Measurements from ENCODE around the gene CELSR2. TPM values are rescaled to one million over a fixed set of nuclear protein-coding genes. Genes with fewer than 3 reads are reported as not detected.
"Not testable (repeated sequence)": the region's sequence is repeated elsewhere in the genome, so short reads cannot be mapped to it uniquely, and the experiment has no call there.

Gene CELSR2
- polyA plus RNA-seq (ENCODE audit: insufficient read length in 4 of 4) = 10 to 100 TPM in 3 of 4 donors, 1 to 10 TPM in 1; 5.8 to 39.7 (median 30.7) TPM

DNA sequence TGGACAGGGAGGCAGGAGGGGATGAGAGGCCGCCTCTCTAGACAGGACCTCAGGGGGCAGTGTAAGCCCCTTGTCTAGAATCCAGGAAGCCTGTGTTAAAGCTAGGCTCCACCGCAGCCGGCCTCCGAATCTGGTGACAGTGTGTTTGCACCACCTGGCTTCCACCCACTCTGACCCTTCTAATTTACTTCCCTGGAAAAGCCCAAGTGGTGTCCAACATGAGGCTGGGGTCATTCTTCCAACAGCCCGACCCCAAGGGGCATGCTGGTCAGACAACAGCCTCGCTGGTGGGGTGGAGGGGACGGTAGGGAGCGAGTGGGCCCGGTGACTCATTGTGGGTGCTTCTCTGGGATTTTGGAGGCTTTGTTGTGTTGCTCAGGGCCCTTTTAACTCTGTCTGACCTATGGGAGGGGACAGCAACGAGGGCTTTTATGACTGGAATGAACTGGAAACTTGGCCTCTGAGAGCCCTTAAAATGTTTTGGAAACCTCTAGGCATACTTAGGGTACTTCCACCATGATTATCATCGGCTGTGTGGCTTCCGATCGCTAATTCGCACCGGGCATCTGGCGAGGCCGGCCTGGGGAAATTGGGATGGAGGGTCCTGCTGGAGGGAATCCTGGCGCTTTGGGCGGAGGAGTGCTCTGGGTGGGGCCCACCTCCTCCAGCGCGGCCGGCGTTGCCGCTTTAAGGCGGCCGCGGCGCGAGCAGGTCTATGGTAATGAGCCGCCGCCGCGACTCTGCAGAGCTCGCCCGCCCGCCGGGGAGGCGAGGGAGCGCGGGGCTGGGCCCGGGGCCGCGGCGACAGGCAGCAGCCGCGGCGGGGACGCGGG is at the start of gene CELSR2:
Gene CELSR2 (plus strand): TSS at position 743 of the 833 bp plus-strand sequence. CDS start 541 bp downstream, outside the sequence.
- DNase-seq (ENCODE audit: low read depth in 4 of 4, low spot score in 3 of 4) = no peak

GRCh38 chr1:109199710-109200109 is 49.6 kb upstream of the CELSR2 start:
- no peak for DNase-seq (ENCODE audit: low read depth in 4 of 4, low spot score in 3 of 4)

- no peak for DNase-seq (ENCODE audit: low read depth in 4 of 4, low spot score in 3 of 4)
Measured at GRCh38 chr1:109201123-109201703, 48.1 kb upstream of the CELSR2 start.

DNA sequence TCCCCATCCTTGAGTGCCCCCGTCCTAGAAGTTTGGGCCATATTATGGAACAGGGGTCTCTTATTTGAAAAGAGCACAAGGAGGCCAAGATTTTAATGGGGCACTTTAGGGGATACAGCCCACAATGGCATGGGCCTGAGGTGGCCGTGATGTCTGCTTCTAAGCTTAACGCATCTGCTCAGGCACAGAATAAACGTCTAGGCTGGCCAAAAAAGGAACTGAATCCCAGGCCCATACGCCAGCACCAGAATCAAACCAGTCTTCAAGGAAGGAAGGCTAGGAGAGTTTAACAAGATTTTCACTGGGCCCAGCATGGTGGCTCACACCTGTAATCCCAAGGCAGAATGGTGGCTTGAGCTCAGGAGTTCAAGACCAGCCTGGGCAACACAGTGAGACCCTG is 44.9 kb upstream of the CELSR2 start:
- no peak for DNase-seq (ENCODE audit: low read depth in 4 of 4, low spot score in 3 of 4)

- no peak for DNase-seq (ENCODE audit: low read depth in 4 of 4, low spot score in 3 of 4)
Measured at GRCh38 chr1:109206339-109206738, 43.0 kb upstream of the CELSR2 start.

DNA sequence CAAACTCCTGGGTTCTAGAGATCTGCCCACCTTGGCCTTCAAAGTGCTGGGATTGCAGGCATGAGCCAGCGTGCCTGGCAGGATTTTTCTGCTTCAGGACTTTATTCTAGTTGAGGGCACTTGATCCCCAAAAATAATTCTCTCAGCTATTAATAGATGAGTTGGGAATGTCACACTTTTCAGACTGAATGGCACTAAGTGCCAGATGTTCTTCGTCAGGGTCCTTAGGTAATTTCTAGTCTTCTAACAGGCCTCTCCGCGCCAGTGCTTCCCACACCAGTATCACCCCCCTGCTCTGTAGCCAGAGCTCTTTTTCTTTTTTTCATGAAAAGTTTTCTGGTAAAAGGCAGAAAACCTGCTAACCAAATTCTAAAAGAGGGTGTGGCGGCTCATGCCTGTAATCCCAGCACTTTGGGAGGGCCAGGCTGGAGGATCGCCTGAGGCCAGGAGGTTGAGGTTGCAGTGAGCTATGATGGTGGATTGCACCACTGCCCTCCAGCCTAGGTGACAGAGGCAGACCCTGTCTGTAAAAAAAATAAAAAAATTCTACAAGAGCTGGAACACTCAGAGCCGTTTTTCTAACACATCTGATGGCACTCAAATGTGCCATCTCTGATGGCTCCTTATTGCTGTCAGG is 41.8 kb upstream of the CELSR2 start:
- no peak for DNase-seq (ENCODE audit: low read depth in 4 of 4, low spot score in 3 of 4)

DNA sequence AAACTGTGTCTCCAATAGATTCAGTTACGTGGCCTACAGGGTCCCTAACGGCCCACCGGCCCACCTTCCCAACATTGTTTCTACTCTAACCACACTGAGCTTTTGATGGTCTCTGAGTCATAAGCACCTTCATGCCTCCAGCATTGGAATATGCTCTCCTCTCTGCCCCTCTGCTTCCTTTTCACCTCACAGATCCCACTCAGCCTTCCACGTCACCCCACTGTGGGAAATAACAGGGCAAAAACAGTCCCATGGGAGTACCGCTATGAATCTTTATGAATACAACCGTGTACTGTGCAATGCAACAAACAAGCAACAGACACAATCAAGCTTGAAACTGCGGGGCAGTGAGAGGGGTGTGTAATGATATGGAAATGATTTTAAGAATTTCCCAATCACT is 40.9 kb upstream of the CELSR2 start:
- no peak for DNase-seq (ENCODE audit: low read depth in 4 of 4, low spot score in 3 of 4)

DNA sequence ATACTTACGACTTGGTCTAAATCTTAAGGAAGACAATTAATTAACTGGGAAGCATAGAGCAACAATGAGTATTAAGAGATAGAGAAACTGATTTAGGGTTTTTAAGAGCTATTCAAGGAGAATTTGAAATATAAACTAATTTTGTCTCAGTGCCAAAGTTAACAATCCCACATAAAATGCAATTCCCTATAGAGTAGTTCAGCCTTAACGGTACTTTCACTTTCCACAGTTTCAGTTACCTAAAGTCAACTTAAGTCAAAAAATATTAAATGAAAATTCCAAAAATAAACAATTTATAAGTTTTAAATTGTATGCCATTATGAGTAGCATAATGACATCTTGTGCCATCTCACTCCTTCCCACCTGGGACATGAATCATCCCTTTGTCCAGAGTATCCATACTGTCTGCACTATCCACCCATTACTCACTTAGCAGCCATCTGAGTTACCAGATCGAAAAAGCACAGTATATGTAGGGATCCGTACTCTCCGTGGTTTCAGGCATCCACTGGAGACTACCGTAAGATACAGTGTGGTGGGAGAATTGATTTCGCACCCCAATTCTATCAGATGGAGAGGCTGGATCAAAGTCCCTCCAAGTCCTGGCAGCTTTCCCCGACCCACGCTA is 40.4 kb upstream of the CELSR2 start:
- no peak for DNase-seq (ENCODE audit: low read depth in 4 of 4, low spot score in 3 of 4)

DNA sequence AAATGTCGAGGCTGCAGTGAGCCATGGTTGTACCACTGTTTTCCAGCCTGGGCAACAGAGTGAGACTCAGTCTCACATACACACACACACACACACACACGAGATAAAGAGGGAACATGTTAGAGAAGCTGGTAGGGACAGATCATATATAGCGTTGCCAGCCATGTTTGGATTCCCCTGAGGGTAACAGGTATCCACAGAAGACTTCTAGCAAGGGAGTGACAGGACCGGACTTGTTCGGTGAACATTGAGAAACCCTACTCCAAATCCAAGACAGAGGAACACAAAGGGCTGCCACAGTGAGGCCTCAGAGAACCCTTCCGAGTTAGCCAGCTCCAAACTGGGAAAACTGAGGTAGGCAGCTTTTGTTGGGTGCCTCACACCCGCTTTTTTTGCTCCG is 39.3 kb upstream of the CELSR2 start:
- DNase-seq (ENCODE audit: low read depth in 4 of 4, low spot score in 3 of 4) = no peak

GRCh38 chr1:109213345-109213823 is 36.0 kb upstream of the CELSR2 start:
- DNase-seq (ENCODE audit: low read depth in 4 of 4, low spot score in 3 of 4) = no peak

DNA sequence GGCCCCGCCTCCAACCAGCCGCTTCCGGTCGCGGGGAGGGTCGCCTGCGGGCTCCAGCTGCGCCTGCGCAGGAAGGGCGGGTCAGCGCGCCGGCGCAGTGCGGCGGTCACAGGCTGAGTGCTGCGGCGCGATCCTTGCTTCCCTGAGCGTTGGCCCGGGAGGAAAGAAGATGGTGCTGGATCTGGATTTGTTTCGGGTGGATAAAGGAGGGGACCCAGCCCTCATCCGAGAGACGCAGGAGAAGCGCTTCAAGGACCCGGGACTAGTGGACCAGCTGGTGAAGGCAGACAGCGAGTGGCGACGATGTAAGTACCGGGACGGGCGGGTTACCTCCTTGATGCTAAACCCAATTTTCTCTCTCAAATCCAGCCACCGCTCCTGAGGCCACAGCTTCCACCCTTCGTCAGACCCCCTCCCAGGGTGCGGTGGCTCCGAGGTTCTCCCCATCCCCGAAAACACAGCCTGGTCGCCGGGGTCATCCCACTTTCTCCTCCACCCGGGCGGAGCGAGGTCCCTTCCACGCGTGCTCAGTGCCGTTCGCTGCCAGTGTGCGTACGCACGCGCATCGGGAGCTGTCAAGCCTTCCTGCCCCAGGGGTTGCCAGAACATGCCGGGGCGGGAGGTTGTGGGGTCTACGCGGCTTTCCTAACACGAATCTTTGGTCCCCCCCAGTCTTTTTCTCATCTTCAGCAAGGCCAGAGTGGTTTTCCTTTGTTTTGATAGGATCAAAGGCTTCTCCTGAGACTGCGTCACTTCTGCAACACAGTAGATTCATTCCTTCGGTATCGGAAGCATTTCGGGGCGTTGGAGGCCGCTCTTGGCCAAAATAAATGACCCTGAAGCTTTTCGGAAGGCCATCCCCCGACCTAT is 35.3 kb upstream of the CELSR2 start, which contains the start of gene SARS1:
Gene SARS1 (plus strand): TSS at position 95 of the 870 bp plus-strand sequence. CDS start 75 bp downstream, at position 170.
- peak; percentile 78 to 86 (median 84) for DNase-seq (ENCODE audit: low read depth in 4 of 4, low spot score in 3 of 4)

DNA sequence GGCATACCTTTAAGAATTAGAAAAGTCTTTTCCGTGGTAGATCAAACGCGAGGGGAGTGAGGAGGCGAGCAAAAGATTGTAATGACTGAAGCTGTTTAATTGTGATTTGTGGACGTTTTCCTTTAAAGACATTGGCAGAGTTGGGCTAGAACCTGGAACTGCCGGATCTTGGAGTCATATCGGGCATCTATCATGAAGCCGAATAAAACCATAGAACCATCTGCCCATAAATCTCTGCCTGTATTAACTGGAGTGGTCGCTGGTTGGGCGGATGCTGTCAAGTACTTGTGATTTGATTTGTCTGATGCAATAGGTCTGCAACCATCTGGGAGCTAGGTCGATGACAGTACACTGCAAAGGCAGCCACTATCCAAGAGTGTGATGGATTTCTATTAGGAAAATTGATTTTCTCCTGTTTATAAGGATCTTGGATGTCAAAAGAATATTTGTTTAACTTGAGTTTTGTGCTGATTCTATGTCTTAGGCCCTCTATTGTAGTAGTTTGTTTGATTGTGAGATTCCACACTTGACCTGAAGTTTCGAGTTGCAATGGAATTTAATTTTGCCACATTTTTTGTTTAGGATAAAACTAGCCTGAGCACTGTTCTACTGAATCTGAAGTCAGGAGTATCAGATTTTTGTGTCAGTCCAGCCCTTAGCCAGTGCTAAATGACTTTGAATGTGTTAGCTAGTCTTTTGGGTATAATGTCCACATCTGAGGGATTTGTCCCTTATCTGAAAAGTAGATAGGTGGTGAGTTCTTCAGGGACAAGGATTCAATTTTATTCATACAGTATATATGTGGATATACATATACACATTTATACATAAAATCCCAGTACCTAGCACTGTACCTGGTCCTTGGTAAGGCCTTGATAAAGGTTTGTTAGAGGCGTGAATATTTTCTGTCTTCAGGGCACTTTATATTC is 34.4 kb upstream of the CELSR2 start:
- DNase-seq (ENCODE audit: low read depth in 4 of 4, low spot score in 3 of 4) = no peak

DNA sequence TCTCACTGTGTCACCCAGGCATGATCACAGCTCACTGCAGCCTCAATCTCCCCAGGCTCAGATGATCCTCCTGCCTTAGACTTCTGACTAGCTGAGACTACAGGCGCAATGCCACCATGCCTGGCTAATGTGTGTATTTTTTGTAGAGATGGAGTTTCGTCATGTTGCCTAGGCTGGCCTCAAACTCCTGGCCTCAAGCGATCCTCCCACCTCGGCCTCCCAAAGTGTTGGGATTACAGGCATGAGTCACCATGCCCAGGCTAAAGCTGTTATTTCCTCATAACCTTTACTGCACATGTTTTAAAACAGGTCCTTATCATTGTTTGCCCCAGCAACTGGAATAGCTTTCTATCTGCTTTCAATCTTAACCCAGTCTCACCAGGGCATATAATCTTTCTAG is 32.7 kb upstream of the CELSR2 start:
- no peak for DNase-seq (ENCODE audit: low read depth in 4 of 4, low spot score in 3 of 4)

DNA sequence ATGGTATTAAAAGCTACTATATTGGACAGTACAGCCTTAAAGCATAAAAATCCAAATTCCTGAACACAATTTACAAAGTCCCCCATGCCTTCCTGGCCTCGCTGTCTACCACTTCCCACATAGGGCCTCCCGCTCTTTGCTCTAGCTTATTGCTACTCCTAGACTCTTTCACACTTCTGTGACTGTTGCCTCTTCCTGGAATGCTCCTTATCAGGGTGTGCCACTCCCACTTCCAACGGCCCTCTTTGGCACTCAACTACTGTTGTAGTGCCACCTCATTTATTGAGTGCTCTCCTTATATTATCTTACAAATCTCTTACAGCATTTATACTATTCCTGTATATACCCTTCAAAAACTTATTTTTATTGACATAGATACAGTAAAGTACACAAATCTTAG is 30.8 kb upstream of the CELSR2 start:
- DNase-seq (ENCODE audit: low read depth in 4 of 4, low spot score in 3 of 4) = no peak

GRCh38 chr1:109221201-109221600 is 28.1 kb upstream of the CELSR2 start:
- DNase-seq (ENCODE audit: low read depth in 4 of 4, low spot score in 3 of 4) = not testable (repeated sequence)

GRCh38 chr1:109225308-109225707 is 24.0 kb upstream of the CELSR2 start:
- DNase-seq (ENCODE audit: low read depth in 4 of 4, low spot score in 3 of 4) = no peak

GRCh38 chr1:109225711-109226445 is 23.5 kb upstream of the CELSR2 start:
- DNase-seq (ENCODE audit: low read depth in 4 of 4, low spot score in 3 of 4) = no peak

DNA sequence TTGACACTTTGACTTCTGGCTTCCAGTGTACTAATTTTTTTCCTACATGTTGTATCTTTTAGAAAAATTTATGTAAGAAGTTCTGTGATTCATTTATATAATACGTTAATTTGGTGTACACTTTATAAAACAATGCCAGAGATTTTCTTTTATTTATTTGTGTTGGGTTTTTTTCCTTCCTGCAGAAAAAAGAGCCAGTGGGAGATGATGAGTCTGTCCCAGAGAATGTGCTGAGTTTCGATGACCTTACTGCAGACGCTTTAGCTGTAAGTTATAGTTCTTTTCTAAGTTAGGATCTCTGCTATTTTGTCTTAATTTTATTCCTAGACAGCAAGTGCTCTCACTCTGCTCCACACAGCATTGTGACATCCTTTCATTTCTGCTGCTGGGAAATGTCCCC is 21.2 kb upstream of the CELSR2 start:
- no peak for DNase-seq (ENCODE audit: low read depth in 4 of 4, low spot score in 3 of 4)
